ENCODE data around the gene AQP12A.

The AQP12A gene

GRCh38 chr2:240741091-240741490 lies 49.4 kb downstream of the AQP12A start:
- DNase-seq (ENCODE audit: low read depth), result no peak

DNA sequence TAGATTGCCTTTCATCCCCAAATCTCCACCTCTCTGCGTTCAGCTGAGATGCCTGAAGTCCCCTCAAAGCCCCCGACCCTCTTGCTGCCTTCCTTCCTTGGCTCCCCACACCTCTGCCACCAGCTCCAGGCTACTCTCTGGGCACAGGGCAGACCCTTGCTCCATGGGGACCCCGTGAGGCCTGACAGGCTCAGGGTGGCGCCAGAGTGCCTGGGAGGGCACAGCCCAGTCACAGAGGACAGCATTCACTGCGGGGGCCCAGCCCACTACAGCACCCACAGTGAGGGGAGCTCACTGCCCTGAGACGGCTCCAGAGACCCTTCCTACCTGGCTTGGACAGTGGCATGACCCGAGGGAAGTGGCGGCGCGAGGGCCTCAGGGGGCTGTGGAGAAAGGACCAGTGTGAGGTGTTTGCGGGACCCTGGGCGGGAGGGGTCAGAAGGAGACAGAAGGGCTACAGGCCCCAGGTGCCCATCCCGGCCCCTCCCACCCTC lies 51.0 kb downstream of the AQP12A start:
- no peak for DNase-seq (ENCODE audit: low read depth)

- no peak for DNase-seq (ENCODE audit: low read depth)
Observed at GRCh38 chr2:240745456-240745855, 53.8 kb downstream of the AQP12A start.

DNA sequence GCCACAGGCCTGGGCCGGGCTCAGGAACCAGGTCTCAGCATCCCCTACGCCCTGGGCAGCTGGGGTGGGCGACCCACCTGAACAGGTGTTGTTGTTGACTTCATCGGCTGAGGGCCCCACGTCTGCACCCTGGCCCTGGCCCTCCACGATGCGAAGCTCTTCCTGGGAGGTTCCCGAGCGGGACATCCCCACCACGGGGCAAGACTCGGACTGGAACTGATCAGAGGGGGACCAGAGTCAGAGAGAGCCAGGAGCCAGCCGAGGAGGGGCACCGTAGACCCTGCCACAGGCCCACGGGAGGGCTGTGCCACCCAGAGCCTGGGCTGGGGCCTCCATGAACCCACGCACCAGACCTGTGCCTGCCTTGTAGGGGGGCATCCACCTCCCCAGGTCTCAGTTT lies 54.3 kb downstream of the AQP12A start:
- DNase-seq (ENCODE audit: low read depth), result no peak

DNA sequence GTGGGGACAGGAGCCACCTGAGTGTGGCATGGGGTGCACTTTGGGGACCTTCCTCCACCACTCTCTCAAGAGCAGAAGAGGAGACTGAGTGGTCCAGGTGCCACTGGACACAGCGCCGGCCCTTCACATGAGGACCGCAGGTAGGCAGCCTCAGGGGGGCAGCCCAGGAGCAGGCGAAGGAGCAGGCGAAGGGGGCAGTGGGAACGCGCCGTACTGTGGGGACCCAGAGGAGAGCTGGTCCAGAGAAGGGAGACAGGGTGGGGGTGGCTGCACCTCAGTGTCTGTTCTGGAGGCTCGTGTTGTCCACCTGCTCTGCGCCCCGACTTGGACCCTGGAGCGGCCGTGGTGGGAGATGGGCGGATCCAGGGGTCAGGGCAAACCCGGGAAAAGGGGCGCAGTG lies 55.0 kb downstream of the AQP12A start:
- no peak for DNase-seq (ENCODE audit: low read depth)

- no peak for DNase-seq (ENCODE audit: low read depth)
Observed at GRCh38 chr2:240747256-240747655, 55.6 kb downstream of the AQP12A start.

Data from activated T-cell treated with anti-CD3 and anti-CD28 coated beads for 1 hour (primary cell).